PFSK-1 (cell line): ENCODE data around the gene IMP4.

ENCODE experiments used
- FOXP2 ChIP-seq: optimal IDR thresholded peaks from 2 replicates; pipeline ENCODE3; 2011; ENCODE audit warnings: borderline replicate concordance, control low read depth, inconsistent platforms; ENCODE audit not compliant: insufficient read depth; ENCODE audit errors: extremely low read length, extremely low read depth
- POLR2AphosphoS5 ChIP-seq: IDR thresholded peaks from 2 replicates; pipeline ENCODE4 v1.6.1; 2012; ENCODE audit warnings: low read depth, mild to moderate bottlenecking, control low read depth, low read length, moderate library complexity
- REST ChIP-seq, 2 experiments: IDR thresholded peaks; 2 replicates each; pipeline versions ENCODE4 v1.6.1 to v1.8.0; 2011 to 2012; ENCODE audit warnings: low read depth in 2 of 2, low read length in 2 of 2, control low read depth in 1 of 2, inconsistent platforms in 1 of 2, mild to moderate bottlenecking in 1 of 2, moderate library complexity in 1 of 2; ENCODE audit not compliant: insufficient read depth in 1 of 2
- SIN3A ChIP-seq: IDR thresholded peaks from 2 replicates; pipeline ENCODE4 v1.6.1; 2012; ENCODE audit warnings: mild to moderate bottlenecking, low read length, moderate library complexity, borderline replicate concordance; ENCODE audit not compliant: insufficient read depth
- TAF1 ChIP-seq: IDR thresholded peaks from 2 replicates; pipeline ENCODE4 v1.6.1; 2012; ENCODE audit warnings: low read length, control low read depth, borderline replicate concordance; ENCODE audit not compliant: insufficient read depth

IMP4 gene

DNA sequence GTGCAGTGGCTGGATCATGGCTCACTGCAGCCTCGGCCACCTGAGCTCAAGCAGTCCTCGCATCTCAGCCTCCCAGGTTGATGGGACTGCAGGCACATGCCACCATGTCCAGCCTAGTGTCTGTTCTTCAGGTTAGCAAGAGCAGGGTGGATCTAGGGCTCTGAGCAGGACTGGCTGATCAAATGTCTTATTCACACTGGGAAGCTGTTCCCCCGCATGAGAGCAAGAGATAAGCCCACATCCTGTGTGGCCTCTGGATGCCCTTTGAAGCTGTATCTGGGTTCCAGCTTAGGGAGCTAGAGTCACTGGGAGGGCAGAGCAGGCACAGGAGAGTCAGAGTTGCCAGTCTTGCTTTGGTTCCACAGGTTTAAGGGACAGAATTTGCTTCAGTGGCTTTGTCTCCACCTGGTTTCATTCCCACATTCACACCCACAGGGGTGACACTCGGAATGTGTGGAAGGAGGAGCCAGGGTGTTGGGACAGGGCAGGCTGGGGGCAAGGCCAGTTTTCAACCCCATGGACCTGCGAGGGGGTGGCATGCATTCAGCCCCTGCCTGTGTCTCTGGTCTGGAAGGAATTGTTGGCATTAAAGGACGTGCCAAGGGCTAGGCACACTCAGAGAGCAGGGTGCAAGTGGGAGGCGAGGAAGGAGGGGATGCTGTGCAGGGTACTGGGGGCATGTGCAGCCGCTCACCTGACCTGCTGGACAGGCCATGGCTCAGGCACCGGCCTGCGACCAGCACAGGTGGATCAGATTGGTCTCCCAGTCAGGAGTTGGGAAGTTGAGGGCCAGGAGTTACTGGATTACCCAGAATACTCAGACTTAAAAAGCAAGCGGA, 37.6 kb downstream of the IMP4 start:
- TF ChIP-seq TAF1: no peak
- no peak for TF ChIP-seq SIN3A
- TF ChIP-seq POLR2AphosphoS5: no peak
- no peak for TF ChIP-seq REST (IDR thresholded peaks at IDR 0.05; ENCODE audit: insufficient read depth in 1 of 2, low read depth in 2 of 2, low read length in 2 of 2)
- no peak for TF ChIP-seq FOXP2

- TF ChIP-seq REST (IDR thresholded peaks at IDR 0.05; ENCODE audit: insufficient read depth in 1 of 2, low read depth in 2 of 2, low read length in 2 of 2) (no peak), SIN3A (no peak), POLR2AphosphoS5 (no peak)
Observed at GRCh38 chr2:130381145-130381544, 38.4 kb downstream of the IMP4 start.

GRCh38 chr2:130381619-130382018, 38.9 kb downstream of the IMP4 start:
- no peak for TF ChIP-seq FOXP2
- TF ChIP-seq TAF1: no peak
- TF ChIP-seq REST (IDR thresholded peaks at IDR 0.05; ENCODE audit: insufficient read depth in 1 of 2, low read depth in 2 of 2, low read length in 2 of 2): no peak
- TF ChIP-seq SIN3A: no peak
- TF ChIP-seq POLR2AphosphoS5: no peak

GRCh38 chr2:130382313-130382917, 39.7 kb downstream of the IMP4 start:
- TF ChIP-seq SIN3A (no peak), TAF1 (no peak), FOXP2 (no peak), POLR2AphosphoS5 (no peak)

GRCh38 chr2:130385709-130386108, 43.0 kb downstream of the IMP4 start:
- TF ChIP-seq POLR2AphosphoS5 (no peak), FOXP2 (no peak)

GRCh38 chr2:130387071-130387400, 44.3 kb downstream of the IMP4 start:
- TF ChIP-seq TAF1: no peak
- TF ChIP-seq REST (IDR thresholded peaks at IDR 0.05; ENCODE audit: insufficient read depth in 1 of 2, low read depth in 2 of 2, low read length in 2 of 2): no peak
- TF ChIP-seq SIN3A: no peak
- no peak for TF ChIP-seq POLR2AphosphoS5
- TF ChIP-seq FOXP2: no peak
